Hepatocyte (in vitro differentiated cells): ENCODE measurements around the gene TCF7.

Source experiments
- EZH2phosphoT487 ChIP-seq: fragments of 200-600 bp; sonication (generic); IDR thresholded peaks from one replicate; pipeline ENCODE4 v1.6.1; 2018; ENCODE audit warnings: antibody characterized with exemption, mild to moderate bottlenecking, low read depth, moderate library complexity; ENCODE audit not compliant: unreplicated experiment, severe bottlenecking
- TF ChIP-seq, protein P1 (sequence below): fragments of 200-600 bp; sonication (generic); IDR thresholded peaks from 2 replicates; pipeline ENCODE4 v1.5.1; 2016; ENCODE audit warnings: antibody characterized with exemption, mild to moderate bottlenecking; ENCODE audit not compliant: poor library complexity

DNA sequence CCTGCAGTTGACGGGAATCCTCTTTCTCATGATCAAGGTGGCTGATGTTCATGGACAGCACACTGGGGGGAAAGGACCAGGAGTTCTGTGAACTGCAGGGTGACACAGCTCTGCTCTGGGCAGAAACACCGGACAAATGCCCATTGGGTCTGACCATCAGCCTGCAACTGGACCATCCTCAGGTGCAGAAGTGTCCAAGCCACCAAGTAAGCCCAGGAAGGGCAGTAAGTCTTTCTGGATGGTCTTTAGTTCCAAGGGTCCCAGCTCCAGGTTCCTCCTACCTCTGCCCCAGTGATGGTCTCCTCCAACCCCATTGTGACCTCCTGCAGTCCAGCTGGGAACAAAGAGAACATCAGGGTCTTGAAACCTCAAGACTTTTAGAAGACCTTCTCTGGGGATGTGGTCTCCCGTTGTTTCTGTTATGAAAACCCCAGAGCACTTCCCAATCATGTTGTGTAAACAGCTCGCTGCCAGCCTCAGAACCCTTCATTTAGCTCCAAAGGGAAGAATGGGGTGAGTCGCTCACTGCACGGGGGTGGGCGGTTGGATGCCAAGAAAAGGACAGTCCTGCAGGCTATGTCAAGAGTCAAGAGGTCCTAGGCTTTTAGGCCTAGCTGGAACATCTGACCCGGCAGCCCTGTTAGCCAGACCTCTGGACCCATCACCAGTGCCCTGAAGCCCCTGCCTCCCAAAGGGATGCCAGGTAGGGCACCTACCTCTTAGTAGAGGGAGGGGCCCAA lies 41.8 kb upstream of the TCF7 start:
- TF ChIP-seq, protein P1, sequence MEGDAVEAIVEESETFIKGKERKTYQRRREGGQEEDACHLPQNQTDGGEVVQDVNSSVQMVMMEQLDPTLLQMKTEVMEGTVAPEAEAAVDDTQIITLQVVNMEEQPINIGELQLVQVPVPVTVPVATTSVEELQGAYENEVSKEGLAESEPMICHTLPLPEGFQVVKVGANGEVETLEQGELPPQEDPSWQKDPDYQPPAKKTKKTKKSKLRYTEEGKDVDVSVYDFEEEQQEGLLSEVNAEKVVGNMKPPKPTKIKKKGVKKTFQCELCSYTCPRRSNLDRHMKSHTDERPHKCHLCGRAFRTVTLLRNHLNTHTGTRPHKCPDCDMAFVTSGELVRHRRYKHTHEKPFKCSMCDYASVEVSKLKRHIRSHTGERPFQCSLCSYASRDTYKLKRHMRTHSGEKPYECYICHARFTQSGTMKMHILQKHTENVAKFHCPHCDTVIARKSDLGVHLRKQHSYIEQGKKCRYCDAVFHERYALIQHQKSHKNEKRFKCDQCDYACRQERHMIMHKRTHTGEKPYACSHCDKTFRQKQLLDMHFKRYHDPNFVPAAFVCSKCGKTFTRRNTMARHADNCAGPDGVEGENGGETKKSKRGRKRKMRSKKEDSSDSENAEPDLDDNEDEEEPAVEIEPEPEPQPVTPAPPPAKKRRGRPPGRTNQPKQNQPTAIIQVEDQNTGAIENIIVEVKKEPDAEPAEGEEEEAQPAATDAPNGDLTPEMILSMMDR, result no peak
- TF ChIP-seq EZH2phosphoT487, result no peak
